C4-2B (cell line): Measurements from ENCODE around the gene MAG.

Experiments
- CTCF ChIP-seq: fragments of 450-650 bp; conservative IDR thresholded peaks from 2 replicates; pipeline ENCODE4 v1.5.1; 2017; ENCODE audit warnings: mild to moderate bottlenecking
- ZFX ChIP-seq: fragments of 450-650 bp; IDR thresholded peaks from 2 replicates; pipeline ENCODE4 v1.6.1; 2017

- TF ChIP-seq CTCF, result no peak
- TF ChIP-seq ZFX, result no peak
Observed at GRCh38 chr19:35281303-35281702, 10.7 kb upstream of the MAG start.
